HG02938 (cell line): ENCODE results near the gene MAN1B1.
"Not testable (repeated sequence)": the region's sequence is repeated elsewhere in the genome, so short reads cannot be mapped to it uniquely, and the experiment has no call there.

Experiments used
- ATAC-seq: cut with Tn5 transposase; IDR thresholded peaks from one replicate; pipeline ENCODE4 v1.9.1; 2021; ENCODE audit warnings: mild to moderate bottlenecking, moderate library complexity; ENCODE audit not compliant: unreplicated experiment

Gene MAN1B1

DNA sequence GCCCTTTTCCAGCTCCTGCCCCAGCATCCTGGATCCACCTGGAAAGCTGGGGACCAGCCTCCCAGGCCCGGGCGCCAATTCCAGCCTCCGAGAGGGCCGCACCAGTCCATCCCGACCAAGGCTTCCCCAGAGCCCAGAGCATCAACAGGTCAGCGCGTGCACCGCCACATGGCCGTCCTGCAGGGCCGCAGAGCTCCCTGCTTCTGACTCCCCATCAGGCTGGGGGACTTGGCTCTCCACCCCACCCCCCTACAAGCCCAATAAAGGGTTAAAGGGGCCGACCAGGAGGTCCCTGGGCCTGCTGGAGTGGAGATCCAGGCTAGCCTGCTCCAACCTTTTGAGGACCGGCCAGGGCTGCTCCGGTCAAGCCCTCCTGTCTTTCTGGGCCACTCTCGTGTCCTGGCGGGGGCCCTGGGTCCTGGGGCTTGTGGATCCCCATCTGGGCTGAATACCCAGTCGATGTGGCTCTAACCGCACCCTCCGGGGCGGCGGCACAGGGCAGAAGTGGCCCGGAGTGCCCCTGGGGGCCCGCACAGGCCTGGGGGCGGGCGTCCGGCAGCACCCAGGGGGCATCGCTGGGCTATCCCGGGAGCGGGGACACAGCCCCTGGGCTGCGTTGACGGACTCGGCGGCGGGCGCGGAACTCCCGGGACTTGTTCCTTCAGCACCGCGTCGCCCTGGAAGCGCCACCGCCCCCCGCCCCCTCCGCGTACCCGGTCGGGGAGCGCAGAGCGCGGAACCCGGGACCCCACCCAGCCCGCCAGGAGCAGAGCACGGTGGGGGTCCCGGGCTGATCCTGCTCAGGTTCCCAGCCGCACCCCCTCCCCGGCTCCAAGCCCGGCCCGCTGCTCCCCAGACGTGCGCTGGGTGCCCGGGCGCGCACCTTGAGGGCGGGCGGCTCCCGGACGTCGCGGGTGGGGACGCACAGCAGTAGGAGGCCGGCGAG, 33.5 kb upstream of the MAN1B1 start:
- ATAC-seq: no peak

DNA sequence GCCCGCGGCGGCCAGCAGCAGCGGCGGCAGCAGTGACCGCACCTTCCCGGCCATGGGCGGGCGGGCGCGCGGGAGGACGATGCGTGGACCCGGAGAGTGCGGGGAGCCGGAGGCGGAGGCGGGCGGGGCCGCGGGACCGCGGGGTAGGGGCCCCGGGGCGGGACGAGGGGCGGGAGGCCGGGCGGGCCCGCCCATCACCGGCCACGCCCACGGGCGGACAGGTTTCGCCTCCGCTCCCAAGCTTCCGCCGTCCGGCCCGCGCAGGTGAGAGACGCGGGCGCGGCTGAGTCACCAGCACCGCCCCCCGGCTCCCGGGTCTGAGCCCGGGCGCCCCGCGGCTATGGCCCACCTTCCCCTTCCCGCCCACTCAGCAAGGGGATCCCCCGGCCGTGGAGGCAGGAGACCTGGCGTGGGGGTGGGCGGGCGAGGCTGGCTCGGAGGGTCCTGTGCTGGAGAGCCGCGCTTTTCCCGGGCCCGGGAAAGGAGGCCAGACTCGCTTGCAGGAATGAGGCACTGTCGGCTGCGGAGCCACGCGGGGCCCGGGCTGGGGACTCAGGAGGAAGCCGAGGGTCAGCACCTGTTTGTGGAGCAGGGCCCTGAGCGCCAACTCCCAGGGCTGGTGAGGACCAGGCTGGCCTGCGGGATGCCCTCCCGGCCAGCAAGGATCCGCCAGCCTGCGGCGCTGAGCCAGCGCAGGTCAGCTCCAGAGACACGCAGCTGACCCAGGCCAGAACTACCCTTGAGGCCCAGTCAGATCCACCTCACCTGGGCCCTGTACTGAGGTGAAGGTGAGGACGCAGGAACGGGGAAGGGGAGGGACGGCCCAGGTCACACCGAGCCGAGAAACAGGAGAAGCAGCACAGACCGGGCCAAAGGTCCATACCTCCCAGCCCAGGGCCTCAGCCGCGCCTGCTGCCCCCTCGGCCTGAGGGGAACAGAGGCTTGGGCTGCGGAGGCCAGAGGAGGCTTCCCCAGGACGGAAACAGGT, 32.5 kb upstream of the MAN1B1 start, which contains the start of gene ENTPD2:
ENTPD2 (minus strand) TSS at position 118 of the 988 bp plus-strand sequence; CDS start at position 54, 64 bp downstream.
- no peak for ATAC-seq

DNA sequence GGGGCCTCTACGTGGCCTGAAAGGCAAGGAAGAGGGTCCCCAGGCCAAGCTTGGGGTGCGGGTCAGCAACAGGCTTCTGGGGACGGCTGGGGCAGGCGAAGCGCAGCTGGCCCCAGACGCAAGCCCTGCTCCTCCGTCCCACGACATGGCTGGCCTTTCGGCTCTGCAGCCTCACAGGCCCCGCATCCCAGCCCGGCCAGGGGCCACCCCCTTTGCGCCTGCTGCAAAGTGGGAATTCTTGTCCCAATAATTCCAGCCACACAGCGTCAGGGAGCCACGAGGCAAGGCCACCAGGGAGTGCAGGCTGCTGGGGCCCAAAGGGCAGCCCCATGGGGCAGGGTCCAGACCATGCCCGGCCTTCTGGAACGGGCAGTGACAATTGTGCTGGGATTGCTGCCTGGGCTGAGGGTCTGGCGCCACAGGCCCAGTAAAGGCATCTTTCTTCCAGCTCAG, 31.8 kb upstream of the MAN1B1 start:
- ATAC-seq: no peak

DNA sequence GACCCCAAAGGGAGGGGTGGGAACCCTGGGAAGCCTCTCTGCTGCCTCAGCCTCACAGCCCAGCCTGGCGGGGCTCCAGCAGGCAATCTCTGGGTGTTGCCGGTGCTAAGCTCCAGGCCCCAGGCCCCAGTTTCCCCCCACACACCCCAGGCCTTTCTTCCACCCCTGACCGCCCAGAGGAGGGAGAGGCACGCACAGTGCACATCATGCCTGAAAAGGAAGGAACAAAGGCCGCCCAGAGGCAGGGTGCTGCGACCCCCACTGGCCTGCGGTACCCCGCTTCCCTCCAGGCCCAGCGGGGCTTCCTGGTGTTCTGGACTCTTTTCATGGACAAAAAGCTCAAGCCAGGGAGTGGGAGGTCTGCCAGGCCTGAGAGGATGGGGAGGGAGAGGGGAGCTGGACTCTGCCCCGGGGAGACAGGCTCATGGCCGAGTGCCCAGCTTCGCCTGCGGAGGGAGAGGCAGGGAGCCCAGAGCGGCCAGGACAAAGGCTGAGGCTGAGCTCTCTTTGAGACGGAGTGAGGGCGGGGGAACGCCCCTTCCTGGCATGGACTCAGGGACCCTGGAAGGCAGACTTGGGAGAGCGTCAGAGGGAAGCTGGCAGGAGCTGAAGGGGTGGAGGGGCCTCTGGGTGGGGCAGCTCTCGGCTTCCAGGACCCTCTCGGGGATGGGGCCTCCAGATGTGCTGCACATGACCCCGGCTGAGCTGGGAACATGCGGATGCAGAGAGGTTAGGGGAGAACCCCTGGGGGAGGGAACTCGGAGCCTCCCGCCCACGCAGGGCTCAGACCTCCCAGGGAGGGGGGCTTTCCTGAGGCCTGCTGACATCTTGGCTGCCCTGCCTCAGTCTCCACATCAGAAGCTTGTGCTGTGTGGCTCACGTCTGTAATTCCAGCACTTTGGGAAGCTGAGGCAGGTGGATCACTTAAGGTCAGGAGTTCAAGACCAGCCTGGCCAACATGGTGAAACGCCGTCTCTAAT, 31.1 kb upstream of the MAN1B1 start:
- ATAC-seq: no peak

DNA sequence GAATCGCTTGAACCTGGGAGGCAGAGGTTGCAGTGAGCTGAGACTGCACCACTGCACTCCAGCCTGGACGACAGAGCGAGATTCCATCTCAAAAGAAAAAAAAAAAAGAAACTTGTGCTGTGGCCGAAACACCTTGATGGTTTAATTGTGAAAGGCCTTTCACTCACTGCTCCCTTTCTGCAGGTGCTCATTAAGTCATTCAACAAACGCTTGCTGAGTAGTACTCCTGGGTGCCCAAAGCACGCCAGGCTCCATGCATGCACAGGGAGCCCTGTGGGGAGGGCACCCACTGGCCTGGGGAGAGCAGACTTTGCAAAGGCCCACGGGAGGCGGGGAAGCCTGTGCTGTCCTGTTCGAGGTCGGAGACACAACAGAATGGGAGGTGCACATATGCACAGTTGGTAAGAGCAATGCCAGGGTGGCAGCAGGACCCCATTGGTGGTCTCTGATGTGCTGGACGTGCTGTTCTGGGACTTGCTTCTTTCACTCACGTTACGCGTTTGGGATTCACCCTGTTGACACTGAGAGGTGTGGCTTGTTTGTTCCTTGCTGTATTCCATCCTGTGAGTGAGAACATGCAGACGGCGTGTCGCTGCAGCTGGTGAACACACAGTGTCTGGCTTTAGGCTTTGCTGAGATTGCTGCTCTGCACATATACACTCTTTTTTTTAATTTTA, 29.9 kb upstream of the MAN1B1 start:
- no peak for ATAC-seq

DNA sequence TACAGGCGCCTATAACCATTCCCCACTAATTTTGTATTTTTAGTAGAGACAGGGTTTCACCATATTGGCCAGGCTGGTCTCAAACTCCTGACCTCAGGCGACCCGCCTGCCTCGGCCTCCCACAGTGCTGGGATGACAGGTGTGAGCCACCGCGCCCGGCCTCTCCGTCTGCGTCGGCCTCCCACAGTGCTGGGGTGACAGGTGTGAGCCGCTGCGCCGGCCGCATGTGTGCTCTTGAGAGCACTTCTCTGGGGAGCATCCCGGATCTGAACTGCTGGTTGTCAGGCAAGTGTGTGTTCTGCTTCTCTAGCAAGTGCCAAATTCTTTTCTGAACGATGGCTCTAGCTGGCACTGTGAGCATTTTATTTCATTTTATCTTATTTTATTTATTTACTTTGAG, 29.2 kb upstream of the MAN1B1 start:
- no peak for ATAC-seq

DNA sequence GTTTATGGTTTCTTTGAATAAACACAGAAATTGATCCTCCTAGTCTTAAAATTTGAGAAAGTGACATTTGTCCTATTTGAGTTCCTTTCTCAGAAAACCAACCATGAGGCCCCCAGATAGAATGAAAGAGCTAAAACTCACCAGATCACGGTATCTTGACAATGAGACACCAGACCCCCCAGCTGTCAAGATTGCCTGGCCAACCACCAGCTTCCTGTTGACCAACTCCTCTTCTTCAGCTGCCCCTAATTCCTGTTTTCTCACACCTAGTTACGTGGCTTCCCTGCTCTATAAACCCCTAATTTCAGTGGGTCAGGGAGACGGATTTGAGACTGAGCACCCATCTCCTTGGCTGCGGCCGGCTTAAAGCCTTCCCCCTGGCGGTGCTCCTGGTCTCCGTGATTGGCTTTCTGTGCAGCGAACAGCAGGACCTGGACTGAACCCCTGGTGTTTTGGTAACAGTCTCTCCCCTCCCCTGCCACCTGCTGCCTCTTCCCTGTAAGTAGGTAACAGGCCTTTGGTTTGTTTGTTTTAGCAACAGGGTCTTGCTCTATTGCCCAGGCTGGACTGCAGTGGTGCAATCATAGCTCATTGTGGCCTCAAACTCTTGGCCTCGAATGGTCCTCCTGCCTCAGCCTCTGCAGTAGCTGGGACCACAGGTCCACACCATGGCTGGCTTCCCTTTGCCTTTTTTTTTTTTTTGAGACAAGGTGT, 28.1 kb upstream of the MAN1B1 start:
- ATAC-seq: no peak

DNA sequence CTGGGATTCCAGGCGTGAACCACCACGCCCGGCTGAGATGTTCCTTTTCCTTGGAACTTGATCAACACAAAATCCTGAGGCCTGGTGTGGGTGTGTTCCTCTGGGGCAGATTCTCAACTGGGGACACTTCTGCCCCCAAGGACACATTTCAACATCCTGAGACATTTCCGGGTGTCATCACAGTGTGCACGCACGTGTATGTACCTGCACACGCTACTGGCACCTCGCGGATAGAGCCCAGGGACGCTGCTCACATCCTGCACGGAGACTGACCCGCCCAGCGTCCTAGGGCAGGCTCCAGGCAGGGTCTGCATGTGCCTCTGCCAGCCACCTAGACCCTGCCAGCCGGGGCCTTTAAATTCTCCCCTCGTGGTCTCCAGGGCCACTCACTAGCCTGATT, 24.4 kb upstream of the MAN1B1 start:
- no peak for ATAC-seq

DNA sequence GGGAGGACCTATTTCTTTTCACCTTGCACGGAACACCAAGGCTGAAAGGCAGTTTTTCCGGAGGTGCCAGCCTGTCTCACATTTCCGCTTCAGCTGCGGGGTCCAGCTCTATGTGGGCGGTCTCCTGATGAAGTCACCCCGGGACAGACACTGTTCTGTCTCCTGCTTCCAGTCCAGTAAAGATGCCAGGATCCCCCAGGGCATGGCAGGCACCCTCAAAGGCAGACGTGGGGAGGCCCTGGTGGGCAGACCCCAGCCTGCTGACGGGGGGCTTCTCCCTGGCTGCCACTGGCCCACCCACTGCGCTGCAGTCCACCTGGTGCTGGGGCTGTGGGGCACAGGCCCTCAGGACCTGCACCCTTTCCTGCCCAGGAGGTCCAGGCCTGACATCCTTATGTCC, 24.0 kb upstream of the MAN1B1 start:
- not testable (repeated sequence) for ATAC-seq

DNA sequence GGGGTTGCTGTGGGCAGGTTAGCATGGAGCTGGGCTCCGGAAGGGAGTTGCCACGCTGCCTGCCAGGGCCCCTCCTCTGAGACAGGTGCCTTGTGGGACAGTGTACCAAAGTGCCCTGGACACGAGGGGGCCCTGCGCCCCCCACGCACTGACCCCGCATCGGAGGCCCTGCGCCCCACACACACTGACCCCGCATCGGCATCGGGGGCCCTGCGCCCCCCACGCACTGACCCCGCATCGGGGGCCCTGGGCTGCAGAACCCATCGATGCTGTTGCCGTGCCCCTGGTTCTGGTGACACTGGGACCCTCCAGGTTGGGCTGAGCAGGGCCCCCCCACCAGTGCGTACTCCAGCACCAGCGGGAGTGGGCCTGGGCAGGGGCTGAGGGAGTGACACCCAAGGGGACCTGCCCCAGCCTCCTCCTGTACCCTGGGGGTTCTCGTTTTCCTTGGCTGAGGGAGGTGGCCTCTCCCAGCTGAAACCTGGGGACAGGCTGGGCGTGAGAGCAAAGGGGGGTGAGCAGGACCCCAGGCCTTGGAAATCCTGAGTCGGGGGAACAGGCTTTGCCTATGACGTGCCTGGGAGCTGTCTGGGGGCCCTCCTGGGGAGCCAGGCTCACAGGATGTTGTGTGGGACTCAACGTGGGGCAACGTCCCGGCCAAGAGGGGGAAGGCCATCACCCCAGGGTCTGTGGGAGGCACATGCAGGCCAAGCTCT, 23.3 kb upstream of the MAN1B1 start:
- ATAC-seq: no peak

DNA sequence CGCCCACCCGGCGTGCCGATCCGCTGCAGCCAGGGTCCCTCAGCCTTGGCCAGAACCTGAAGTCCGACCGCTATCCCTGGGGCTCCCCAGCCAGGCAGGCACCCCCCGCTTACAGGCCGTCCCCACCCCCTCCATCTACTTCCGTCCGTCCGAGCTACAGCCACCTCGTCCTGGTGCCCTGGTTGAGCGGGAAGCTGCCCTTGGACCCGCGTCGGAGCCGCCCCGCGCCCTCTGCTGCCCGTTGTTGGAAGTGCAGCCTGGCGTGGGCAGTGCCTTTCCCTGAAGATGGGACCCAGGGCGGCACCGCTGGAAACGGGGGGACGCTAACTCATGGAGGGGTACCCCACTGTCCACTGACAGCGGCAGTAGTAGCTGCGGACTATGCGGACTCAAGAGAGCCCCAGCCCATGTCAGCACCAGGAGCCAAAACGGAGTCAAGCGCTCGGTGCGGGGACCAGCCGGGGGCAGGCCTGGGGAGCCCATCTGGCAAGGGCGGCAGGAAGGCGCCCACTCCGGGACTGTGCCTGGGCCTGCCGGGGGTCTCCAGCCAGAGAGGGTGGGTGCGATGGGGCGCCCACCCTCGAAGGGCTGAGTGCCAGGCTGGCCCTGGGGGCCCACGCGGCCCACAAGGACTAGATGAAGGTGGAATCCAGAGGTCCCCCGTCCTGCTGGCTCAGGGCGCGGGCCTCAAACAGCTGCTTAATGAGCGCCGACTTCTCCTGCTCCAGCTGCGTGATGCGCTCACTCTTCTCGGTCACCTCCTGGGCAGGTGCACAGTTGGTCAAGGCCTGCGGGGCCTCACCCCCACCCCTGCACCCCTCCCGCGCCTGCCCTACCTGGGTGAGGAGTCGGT, 22.5 kb upstream of the MAN1B1 start:
- no peak for ATAC-seq

DNA sequence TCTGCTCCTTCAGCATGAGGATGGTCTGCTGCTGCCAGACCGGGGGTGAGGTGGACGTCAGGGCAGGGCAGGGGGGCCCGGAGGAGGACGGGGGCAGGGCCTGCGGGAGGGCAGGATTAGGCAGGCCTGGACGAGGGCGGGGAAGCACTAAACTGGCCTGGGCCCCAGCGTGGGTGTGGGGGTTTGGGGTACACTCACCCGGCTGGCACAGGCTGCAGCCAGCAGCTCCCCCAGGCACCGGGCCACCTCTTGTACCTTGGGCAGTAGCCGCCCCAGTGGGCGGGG, 22.0 kb upstream of the MAN1B1 start:
- no peak for ATAC-seq

DNA sequence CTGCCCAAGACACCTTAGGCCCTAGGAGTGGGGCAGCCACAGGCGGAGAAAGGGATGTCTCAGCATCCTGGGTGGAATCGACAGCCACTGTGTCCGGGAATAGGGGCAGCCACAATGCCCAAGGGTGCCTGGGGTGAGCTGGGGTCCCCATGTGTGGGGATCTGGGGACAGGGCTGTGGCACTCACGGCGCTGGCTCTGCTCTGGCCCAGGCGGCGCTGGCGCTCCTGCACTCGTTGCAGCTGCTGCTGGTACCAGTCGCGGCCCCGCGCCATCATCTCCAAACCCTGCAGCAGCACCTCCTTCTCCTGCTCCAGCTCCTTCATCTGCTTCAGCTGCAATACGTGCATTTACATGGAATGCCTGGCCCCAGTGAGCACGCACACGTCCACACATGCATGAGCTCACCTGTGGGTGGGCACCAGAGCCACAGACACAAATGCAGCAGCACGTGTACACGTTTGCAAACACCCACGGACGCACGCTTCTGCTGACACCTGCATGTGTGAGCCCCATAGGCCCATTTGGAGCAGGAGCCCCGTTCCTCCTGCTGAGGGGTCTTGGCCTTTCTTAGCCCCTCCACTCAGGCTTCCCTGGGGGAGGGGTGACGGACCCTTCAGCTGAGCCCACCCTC, 21.3 kb upstream of the MAN1B1 start:
- ATAC-seq: no peak

DNA sequence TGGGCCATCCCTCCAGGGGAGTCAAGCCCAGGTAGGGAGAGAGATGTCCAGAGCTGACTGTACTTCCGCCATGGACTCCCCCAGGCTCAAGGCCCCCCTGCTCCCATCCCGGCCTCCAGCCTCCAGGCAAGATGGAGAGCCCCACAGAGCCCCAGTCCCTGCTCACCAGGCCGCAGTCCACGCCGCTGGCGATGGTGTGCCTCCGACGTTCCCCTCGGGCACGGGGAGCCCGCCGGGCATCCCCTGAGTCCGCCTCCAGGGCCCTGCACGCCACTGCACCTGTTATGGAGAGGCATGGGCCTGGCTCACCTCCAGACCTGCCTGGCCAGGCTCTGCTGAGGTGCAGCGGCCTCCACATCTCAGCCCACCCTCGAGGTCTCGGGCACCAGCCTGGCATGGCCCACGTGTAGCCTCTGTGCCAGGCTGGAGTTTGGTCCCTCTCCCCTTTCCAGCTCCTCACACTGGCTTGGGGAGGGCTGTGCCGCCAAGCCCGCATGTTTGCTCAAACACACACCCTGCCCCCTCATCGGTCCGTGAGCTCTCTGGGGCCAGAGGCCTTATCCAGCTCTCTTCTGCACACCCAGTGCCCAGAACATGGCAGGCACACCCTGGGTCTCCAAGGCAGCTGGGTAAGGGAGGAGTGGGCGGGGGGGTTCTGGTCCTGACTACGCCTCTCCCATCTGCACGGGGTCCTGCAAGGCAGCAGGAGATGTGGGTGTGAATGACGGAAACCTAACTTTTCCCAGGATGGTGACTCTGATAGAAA, 20.5 kb upstream of the MAN1B1 start:
- no peak for ATAC-seq

DNA sequence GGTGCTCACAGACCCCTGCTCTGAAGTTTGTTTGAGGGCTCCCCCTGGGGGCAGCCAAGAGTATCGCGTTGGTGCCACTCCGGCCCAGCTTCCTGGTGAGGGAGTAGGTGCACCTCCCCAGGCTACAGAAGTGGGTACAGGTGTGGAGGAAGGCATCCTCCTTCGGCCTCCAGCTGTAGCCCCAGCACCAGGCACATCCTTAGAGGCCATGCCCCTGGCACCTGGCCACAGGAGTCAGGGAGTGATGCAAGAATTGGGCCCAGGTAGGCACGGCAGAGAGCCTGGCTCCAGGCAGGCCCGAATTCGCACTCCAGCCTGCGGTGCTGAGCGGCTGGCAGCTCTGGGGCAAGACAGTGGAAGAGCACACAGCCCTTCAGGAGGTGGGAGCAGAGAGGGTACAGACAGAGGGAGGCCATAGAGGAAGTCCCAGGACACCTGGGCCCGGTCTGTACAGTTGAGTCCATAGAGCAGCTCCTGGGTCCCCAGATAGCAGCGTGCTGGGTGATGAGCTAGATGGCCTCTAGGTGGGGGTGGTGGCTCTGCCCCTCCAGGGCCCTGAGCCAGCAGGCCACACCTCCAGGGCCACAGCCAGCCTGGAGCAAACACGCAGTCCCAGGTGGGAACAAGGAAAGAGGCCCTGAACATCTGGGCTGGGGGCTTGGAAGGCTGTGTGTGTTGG, 18.8 kb upstream of the MAN1B1 start:
- ATAC-seq: no peak
